Endodermal cell (in vitro differentiated cells): ENCODE data around the gene ABLIM2. TPM values are rescaled to one million over a fixed set of nuclear protein-coding genes. Genes with fewer than 3 reads are reported as not detected.

Experiments
- DNase-seq: peaks from one replicate; pipeline ENCODE4 v3.0.0-alpha.2; 2017
- H3K27ac ChIP-seq: 2 replicates; pipeline ENCODE4 v1.5.1; 2013; ENCODE audit warnings: mild to moderate bottlenecking, low read depth, low read length, moderate library complexity
- H3K27me3 ChIP-seq: 2 replicates; pipeline ENCODE4 v1.6.1; 2013; ENCODE audit warnings: mild to moderate bottlenecking, low read length, moderate library complexity; ENCODE audit not compliant: insufficient read depth, control insufficient read depth, poor library complexity, severe bottlenecking
- H3K36me3 ChIP-seq: 2 replicates; pipeline ENCODE4 v1.7.0; 2013; ENCODE audit warnings: mild to moderate bottlenecking, low read length, moderate library complexity; ENCODE audit not compliant: control insufficient read depth, insufficient read depth
- H3K4me1 ChIP-seq: one replicate; pipeline ENCODE4 v1.7.0; 2013; ENCODE audit warnings: low read length; ENCODE audit not compliant: control insufficient read depth, insufficient read depth
- H3K4me3 ChIP-seq: 2 replicates; pipeline ENCODE4 v1.5.1; 2013; ENCODE audit warnings: mild to moderate bottlenecking, low read length, moderate library complexity
- H3K9ac ChIP-seq: 2 replicates; pipeline ENCODE4 v1.6.1; 2013; ENCODE audit warnings: mild to moderate bottlenecking, low read length, moderate library complexity; ENCODE audit not compliant: poor library complexity, severe bottlenecking; ENCODE audit errors: extremely low read depth
- H3K9me3 ChIP-seq: 2 replicates; pipeline ENCODE4 v1.6.1; 2013; ENCODE audit warnings: mild to moderate bottlenecking, low read length, moderate library complexity; ENCODE audit not compliant: control insufficient read depth
- H3K27ac Mint-ChIP-seq: 2 replicates; pipeline ENCODE4 v1.8.0; 2020; ENCODE audit warnings: mixed read lengths
- H3K27me3 Mint-ChIP-seq: 2 replicates; pipeline ENCODE4 v1.8.0; 2021; ENCODE audit warnings: mild to moderate bottlenecking, mixed read lengths; ENCODE audit not compliant: insufficient read depth
- H3K36me3 Mint-ChIP-seq: 2 replicates; pipeline ENCODE4 v1.8.0; 2020; ENCODE audit warnings: low read depth, mixed read lengths
- H3K4me1 Mint-ChIP-seq: 2 replicates; pipeline ENCODE4 v1.8.0; 2020; ENCODE audit warnings: mixed read lengths
- H3K4me3 Mint-ChIP-seq: 2 replicates; pipeline ENCODE4 v1.8.0; 2020; ENCODE audit warnings: mild to moderate bottlenecking, moderate library complexity, mixed read lengths
- H3K9me3 Mint-ChIP-seq: 2 replicates; pipeline ENCODE4 v1.8.0; 2020; ENCODE audit warnings: mild to moderate bottlenecking, mixed read lengths
- WGBS, 2 experiments: methylation state at CpG; one replicate each; pipeline versions ENCODE4 v1.1.5 to v1.1.7; 2013; ENCODE audit warnings: missing lambda C conversion rate in 2 of 2, mixed read lengths in 1 of 2; ENCODE audit not compliant: insufficient coverage in 1 of 2, insufficient read length in 1 of 2; 5-methylcytosine and 5-hydroxymethylcytosine counted together
- total RNA-seq, 2 donors: library from RNA; stranded (reverse); fragmentation: NEBNext Ultra II Directional in 1 of 2; extraction: Animal tissue kit (Norgen Biotek cat#: 25700) in 1 of 2; gene quantifications; 2 replicates in 1 of 2; 3 replicates in 1 of 2; pipeline ENCODE4 v1.2.1, GENCODE V29; 2021
- TF ChIP-seq, protein P1 (sequence below): fragments of 200-600 bp; sonication (generic); conservative IDR thresholded peaks from 2 replicates; pipeline ENCODE4 v1.5.0; 2021; ENCODE audit warnings: antibody characterized with exemption, mild to moderate bottlenecking

ABLIM2 gene
- total RNA-seq, 2 donors from 2014 or later: 0.35 to 1.6 TPM

DNA sequence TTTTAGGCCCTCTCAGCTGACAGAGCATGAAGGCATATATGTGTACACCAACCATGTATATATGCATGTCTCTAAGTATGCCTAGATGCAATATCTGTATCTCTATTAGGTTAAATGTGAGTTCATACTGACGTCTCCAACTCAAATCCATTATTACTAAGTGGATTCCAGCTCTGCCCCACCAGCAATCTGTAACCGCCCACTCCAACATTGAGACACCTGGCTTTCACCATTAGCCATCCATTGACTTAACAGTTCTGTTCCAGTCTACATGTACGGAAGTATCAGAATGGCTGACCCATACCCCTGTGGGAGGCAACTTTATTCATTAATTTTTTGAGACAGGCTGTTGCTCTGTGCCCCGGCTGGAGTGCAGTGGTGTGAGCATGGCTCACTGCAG lies 25.4 kb upstream of the ABLIM2 start:
- Histone ChIP-seq H3K36me3 (no peaks in the 10 kb centered on the region), H3K27ac (no peak overlapping the region), H3K4me1 (peaks cover 4% of the 10 kb centered on the region), H3K27me3 (no peaks in the 10 kb centered on the region), H3K9ac (no peak overlapping the region), H3K9me3 (no peaks in the 10 kb centered on the region), H3K4me3 (no peak overlapping the region)
- Mint-ChIP-seq H3K4me3 (no peak overlapping the region), H3K27ac (no peak overlapping the region), H3K36me3 (no peaks in the 10 kb centered on the region), H3K4me1 (peaks cover 3% of the 10 kb centered on the region), H3K9me3 (no peaks in the 10 kb centered on the region), H3K27me3 (no peaks in the 10 kb centered on the region)
- WGBS, 2 experiments: 87 to 94% methylated on average over 3 to 4 of the region's 4 CpGs
- TF ChIP-seq, protein P1, sequence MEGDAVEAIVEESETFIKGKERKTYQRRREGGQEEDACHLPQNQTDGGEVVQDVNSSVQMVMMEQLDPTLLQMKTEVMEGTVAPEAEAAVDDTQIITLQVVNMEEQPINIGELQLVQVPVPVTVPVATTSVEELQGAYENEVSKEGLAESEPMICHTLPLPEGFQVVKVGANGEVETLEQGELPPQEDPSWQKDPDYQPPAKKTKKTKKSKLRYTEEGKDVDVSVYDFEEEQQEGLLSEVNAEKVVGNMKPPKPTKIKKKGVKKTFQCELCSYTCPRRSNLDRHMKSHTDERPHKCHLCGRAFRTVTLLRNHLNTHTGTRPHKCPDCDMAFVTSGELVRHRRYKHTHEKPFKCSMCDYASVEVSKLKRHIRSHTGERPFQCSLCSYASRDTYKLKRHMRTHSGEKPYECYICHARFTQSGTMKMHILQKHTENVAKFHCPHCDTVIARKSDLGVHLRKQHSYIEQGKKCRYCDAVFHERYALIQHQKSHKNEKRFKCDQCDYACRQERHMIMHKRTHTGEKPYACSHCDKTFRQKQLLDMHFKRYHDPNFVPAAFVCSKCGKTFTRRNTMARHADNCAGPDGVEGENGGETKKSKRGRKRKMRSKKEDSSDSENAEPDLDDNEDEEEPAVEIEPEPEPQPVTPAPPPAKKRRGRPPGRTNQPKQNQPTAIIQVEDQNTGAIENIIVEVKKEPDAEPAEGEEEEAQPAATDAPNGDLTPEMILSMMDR: no peak
- no peak for DNase-seq

GRCh38 chr4:8182858-8183725 lies 24.5 kb upstream of the ABLIM2 start:
- no peak for DNase-seq
- Histone ChIP-seq H3K4me3 (no peak overlapping the region), H3K36me3 (no peaks in the 10 kb centered on the region), H3K9ac (no peak overlapping the region), H3K27me3 (no peaks in the 10 kb centered on the region), H3K27ac (no peak overlapping the region), H3K9me3 (no peaks in the 10 kb centered on the region), H3K4me1 (peaks cover 4% of the 10 kb centered on the region)
- TF ChIP-seq, protein P1: no peak
- Mint-ChIP-seq H3K27me3 (no peaks in the 10 kb centered on the region), H3K4me1 (peaks cover 3% of the 10 kb centered on the region), H3K36me3 (no peaks in the 10 kb centered on the region), H3K27ac (no peak overlapping the region), H3K9me3 (no peaks in the 10 kb centered on the region), H3K4me3 (no peak overlapping the region)
- 91 to 92% methylated on average over 21 to 25 of the region's 25 CpGs for WGBS, 2 experiments

- no peak overlapping the region for H3K4me3 ChIP-seq
- no peaks in the 10 kb centered on the region for H3K27me3 ChIP-seq
- Mint-ChIP-seq H3K4me1 (peaks cover 3% of the 10 kb centered on the region), H3K36me3 (no peaks in the 10 kb centered on the region), H3K27me3 (no peaks in the 10 kb centered on the region), H3K27ac (no peak overlapping the region), H3K4me3 (no peak overlapping the region), H3K9me3 (no peaks in the 10 kb centered on the region)
- TF ChIP-seq, protein P1: no peak
- H3K4me1 ChIP-seq: peaks cover 4% of the 10 kb centered on the region
- H3K9ac ChIP-seq: no peak overlapping the region
- no peak overlapping the region for H3K27ac ChIP-seq
- 95 to 98% methylated on average over 10 to 11 of the region's 11 CpGs for WGBS, 2 experiments
- DNase-seq: no peak
- H3K9me3 ChIP-seq: no peaks in the 10 kb centered on the region
- no peaks in the 10 kb centered on the region for H3K36me3 ChIP-seq
Measured at GRCh38 chr4:8182294-8182693, 23.7 kb upstream of the ABLIM2 start.
